IMR-90 (cell line): ENCODE data around the gene TRAPPC14. TPM values are rescaled to one million over a fixed set of nuclear protein-coding genes. Genes with fewer than 3 reads are reported as not detected.
A peak's percentile ranks its signal among the peaks of the same experiment; 100 is the strongest.

Source experiments
- BHLHE40 ChIP-seq: fragments of 150-350 bp; IDR thresholded peaks from 2 replicates; pipeline ENCODE4 v1.6.1; 2016; ENCODE audit warnings: mild to moderate bottlenecking, low read depth, low read length
- FOS ChIP-seq: fragments of 150-350 bp; IDR thresholded peaks from 2 replicates; pipeline ENCODE4 v1.6.1; 2016; ENCODE audit warnings: low read depth, low read length
- MXI1 ChIP-seq: IDR thresholded peaks from 2 replicates; pipeline ENCODE4 v1.6.1; 2012; ENCODE audit warnings: low read depth, mild to moderate bottlenecking, low read length, moderate library complexity, borderline replicate concordance
- RCOR1 ChIP-seq: IDR thresholded peaks from 2 replicates; pipeline ENCODE4 v1.6.1; 2012; ENCODE audit warnings: mild to moderate bottlenecking, low read length, improper control_type of control experiment; ENCODE audit not compliant: insufficient replicate concordance
- SMC3 ChIP-seq: fragments of 150-350 bp; IDR thresholded peaks from 2 replicates; pipeline ENCODE4 v1.6.1; 2016; ENCODE audit warnings: low read depth, mild to moderate bottlenecking, antibody characterized with exemption, low read length, moderate library complexity
- polyA plus RNA-seq, 3 experiments: library from polyadenylated mRNA; depleted of rRNA; stranded (reverse); fragments of >200 nt; gene quantifications; 2 replicates each; pipeline ENCODE4 v1.2.3, GENCODE V29; 2012; ENCODE audit warnings: low replicate concordance in 1 of 3
- total RNA-seq: library from RNA; depleted of rRNA; stranded (reverse); fragments of >200 nt; gene quantifications from 2 replicates; pipeline ENCODE4 v1.2.3, GENCODE V29; 2012
- TF ChIP-seq, protein P1 (sequence below): conservative IDR thresholded peaks from 2 replicates; pipeline ENCODE4 v1.5.1; 2012; ENCODE audit warnings: mild to moderate bottlenecking, low read depth, low read length, improper control_type of control experiment

Gene TRAPPC14
- total and polyA plus RNA-seq, 2 of the 4 experiments (the other 2 are of a cell fraction), result 4.5 to 15.9 TPM

DNA sequence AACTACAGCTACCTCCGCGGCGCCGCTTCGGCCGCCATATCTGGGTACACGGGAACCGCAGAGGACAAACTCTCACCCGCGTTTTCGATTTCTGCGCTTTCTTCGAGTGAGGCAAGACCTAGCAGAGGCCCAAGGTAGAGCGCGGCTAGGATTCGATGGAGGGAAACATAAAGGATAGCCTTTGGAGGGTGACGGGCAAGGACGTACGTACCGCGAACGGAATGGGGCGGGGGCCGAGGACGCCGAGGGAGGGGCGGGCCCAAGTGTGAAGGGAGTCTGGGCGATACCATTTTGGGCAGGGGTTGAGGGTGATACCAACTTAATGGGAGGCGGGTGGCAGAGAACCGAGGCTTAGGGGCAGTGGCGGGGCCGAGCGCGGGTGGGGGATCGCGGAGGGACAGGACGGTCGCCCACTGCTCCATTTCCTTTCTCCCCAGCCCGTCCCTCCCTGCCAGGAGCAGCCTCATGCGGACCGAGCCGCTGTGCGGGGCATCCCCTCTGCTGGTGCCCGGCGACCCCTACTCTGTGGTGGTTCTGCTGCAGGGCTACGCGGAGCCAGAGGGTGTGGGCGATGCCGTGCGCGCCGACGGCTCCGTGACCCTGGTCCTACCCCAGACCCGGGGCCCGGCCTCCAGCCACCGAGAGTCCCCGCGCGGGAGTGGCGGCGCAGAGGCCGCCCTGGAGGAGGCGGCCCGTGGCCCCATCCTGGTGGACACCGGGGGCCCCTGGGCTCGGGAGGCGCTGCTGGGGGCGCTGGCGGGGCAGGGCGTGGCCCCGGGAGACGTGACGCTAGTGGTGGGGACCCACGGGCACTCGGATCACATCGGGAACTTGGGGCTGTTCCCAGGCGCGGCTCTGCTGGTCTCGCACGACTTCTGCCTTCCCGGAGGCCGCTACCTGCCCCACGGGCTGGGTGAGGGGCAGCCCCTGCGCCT is 31.3 kb downstream of the TRAPPC14 start, which contains the start of gene MBLAC1 (continued):
- TF ChIP-seq, protein P1, sequence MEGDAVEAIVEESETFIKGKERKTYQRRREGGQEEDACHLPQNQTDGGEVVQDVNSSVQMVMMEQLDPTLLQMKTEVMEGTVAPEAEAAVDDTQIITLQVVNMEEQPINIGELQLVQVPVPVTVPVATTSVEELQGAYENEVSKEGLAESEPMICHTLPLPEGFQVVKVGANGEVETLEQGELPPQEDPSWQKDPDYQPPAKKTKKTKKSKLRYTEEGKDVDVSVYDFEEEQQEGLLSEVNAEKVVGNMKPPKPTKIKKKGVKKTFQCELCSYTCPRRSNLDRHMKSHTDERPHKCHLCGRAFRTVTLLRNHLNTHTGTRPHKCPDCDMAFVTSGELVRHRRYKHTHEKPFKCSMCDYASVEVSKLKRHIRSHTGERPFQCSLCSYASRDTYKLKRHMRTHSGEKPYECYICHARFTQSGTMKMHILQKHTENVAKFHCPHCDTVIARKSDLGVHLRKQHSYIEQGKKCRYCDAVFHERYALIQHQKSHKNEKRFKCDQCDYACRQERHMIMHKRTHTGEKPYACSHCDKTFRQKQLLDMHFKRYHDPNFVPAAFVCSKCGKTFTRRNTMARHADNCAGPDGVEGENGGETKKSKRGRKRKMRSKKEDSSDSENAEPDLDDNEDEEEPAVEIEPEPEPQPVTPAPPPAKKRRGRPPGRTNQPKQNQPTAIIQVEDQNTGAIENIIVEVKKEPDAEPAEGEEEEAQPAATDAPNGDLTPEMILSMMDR, result no peak
- 0 out of 2 replicates have a peak, but pooled peaks have one; percentile 4 for TF ChIP-seq SMC3
- TF ChIP-seq FOS, result no peak
- no peak for TF ChIP-seq MXI1
- no peak for TF ChIP-seq RCOR1
- peak; percentile 97 for TF ChIP-seq BHLHE40
